Left renal cortex interstitium (tissue), 4 donors: ENCODE results near the gene ZNF446. TPM values are rescaled to one million over a fixed set of nuclear protein-coding genes. Genes with fewer than 3 reads are reported as not detected.
"Not testable (repeated sequence)": the region's sequence is repeated elsewhere in the genome, so short reads cannot be mapped to it uniquely, and the experiment has no call there.

ENCODE experiments used
- DNase-seq, 4 donors: peaks; one replicate each; pipeline ENCODE4 v3.0.0-alpha.2; 2013; ENCODE audit warnings: low read depth in 4 of 4, low spot score in 2 of 4, missing footprints in 1 of 4
- polyA plus RNA-seq, 4 donors: library from polyadenylated mRNA; unstranded; fragments of 120-200 nt; gene quantifications; one replicate each; pipeline ENCODE4 v1.2.1, GENCODE V29; 2013; ENCODE audit not compliant: insufficient read length in 4 of 4

Gene ZNF446
- polyA plus RNA-seq, 4 donors, result 12.4 to 24.5 (median 17.9) TPM

GRCh38 chr19:58469241-58470013 lies 6.7 kb upstream of the ZNF446 start:
- DNase-seq, result no peak

- not testable (repeated sequence) for DNase-seq
Measured at GRCh38 chr19:58470837-58471543, 5.2 kb upstream of the ZNF446 start.

- no peak for DNase-seq
Measured at GRCh38 chr19:58471736-58472135, 4.4 kb upstream of the ZNF446 start.

GRCh38 chr19:58473775-58474174 lies 2.4 kb upstream of the ZNF446 start:
- no peak for DNase-seq

GRCh38 chr19:58474291-58474996 lies 1.7 kb upstream of the ZNF446 start:
- DNase-seq, result no peak

- DNase-seq, result no peak
Measured at GRCh38 chr19:58474997-58475713, 997 bp upstream of the ZNF446 start.

- DNase-seq, result no peak
Measured at GRCh38 chr19:58476498-58477015, 405 bp downstream of the ZNF446 start.

GRCh38 chr19:58477130-58477529 lies 978 bp downstream of the ZNF446 start:
- no peak for DNase-seq

- no peak for DNase-seq
Measured at GRCh38 chr19:58477871-58478270, 1.7 kb downstream of the ZNF446 start.

- DNase-seq, result no peak
Measured at GRCh38 chr19:58479303-58479702, 3.2 kb downstream of the ZNF446 start.

- DNase-seq, result no peak
Measured at GRCh38 chr19:58479736-58480480, 3.8 kb downstream of the ZNF446 start.

- DNase-seq, result no peak
Measured at GRCh38 chr19:58480481-58480830, 4.3 kb downstream of the ZNF446 start.

GRCh38 chr19:58480831-58481230 lies 4.7 kb downstream of the ZNF446 start:
- DNase-seq, result no peak

- DNase-seq, result no peak
Measured at GRCh38 chr19:58482372-58482771, 6.2 kb downstream of the ZNF446 start.

GRCh38 chr19:58483776-58484175 lies 7.6 kb downstream of the ZNF446 start:
- no peak for DNase-seq

GRCh38 chr19:58484349-58484748 lies 8.2 kb downstream of the ZNF446 start:
- DNase-seq, result not testable (repeated sequence)

- no peak for DNase-seq
Measured at GRCh38 chr19:58491393-58491792, 15.2 kb downstream of the ZNF446 start.

- DNase-seq, result no peak
Measured at GRCh38 chr19:58492265-58492664, 16.1 kb downstream of the ZNF446 start.

GRCh38 chr19:58497634-58498170 lies 21.6 kb downstream of the ZNF446 start:
- DNase-seq, result no peak
